Esophagus squamous epithelium (tissue), 5 donors: ENCODE results near the gene PNP. TPM values are rescaled to one million over a fixed set of nuclear protein-coding genes. Genes with fewer than 3 reads are reported as not detected.

Experiments
- DNase-seq: peaks from one replicate; lab custom pipeline; 2025; lab: John Stamatoyannopoulos, UW
- H3K27ac ChIP-seq, 4 donors: fragments of 200-600 bp; sonication (generic); one replicate each; pipeline ENCODE4 v1.5.1; 2016 to 2019; ENCODE audit warnings: mild to moderate bottlenecking in 1 of 4
- H3K27me3 ChIP-seq, 4 donors: fragments of 200-600 bp; sonication (generic); 1 replicate in 3 of 4; 2 replicates in 1 of 4; pipeline versions ENCODE4 v1.5.1 to v1.6.0; 2017 to 2021; ENCODE audit warnings: antibody characterized with exemption in 1 of 4
- H3K36me3 ChIP-seq, 3 donors: fragments of 200-600 bp; sonication (generic); one replicate each; pipeline ENCODE4 v1.5.1; 2016 to 2019
- H3K4me1 ChIP-seq, 3 donors: fragments of 200-600 bp; sonication (generic); one replicate each; pipeline ENCODE4 v1.5.1; 2017 to 2019
- H3K4me3 ChIP-seq, 4 donors: fragments of 200-600 bp; sonication (generic); 1 replicate in 3 of 4; 2 replicates in 1 of 4; pipeline ENCODE4 v1.5.1; 2016 to 2019; ENCODE audit warnings: mild to moderate bottlenecking in 2 of 4, moderate library complexity in 1 of 4
- H3K9me3 ChIP-seq, 3 donors: fragments of 200-600 bp; sonication (generic); one replicate each; pipeline ENCODE4 v1.5.1; 2016 to 2019
- CTCF ChIP-seq, 6 experiments: fragments of 450-650 bp in 4 of 6; fragments of 200-600 bp in 2 of 6; sonication (generic) in 2 of 6; IDR thresholded peaks; one replicate each; pipeline ENCODE4 v1.5.1; 2016 to 2019; ENCODE audit warnings: antibody characterized with exemption in 6 of 6, mild to moderate bottlenecking in 4 of 6, moderate library complexity in 4 of 6
- POLR2A ChIP-seq, 4 donors: fragments of 450-650 bp; IDR thresholded peaks; one replicate each; pipeline ENCODE4 v1.6.1; 2017; ENCODE audit warnings: antibody characterized with exemption in 4 of 4, mild to moderate bottlenecking in 4 of 4, moderate library complexity in 3 of 4
- WGBS, 2 donors: methylation state at CpG; one replicate each; pipeline ENCODE4 v1.1.5; 2018; 5-methylcytosine and 5-hydroxymethylcytosine counted together
- intact Hi-C: fragments of 100-400 bp; cut with DNase I; formaldehyde crosslinking; loops from one replicate; pipeline ENCODE4 v1.15.0; 2022
- total RNA-seq, 4 donors: library from RNA; depleted of rRNA; stranded (reverse); fragments of >200 nt; gene quantifications; one replicate each; pipeline ENCODE4 v1.1.0, GENCODE V29; 2016
- donor health status: DM: yes; HTN: yes; CAD: no.

Gene PNP
- total RNA-seq, 4 donors from 2014 or later = 84.4 to 155 (median 104) TPM

DNA sequence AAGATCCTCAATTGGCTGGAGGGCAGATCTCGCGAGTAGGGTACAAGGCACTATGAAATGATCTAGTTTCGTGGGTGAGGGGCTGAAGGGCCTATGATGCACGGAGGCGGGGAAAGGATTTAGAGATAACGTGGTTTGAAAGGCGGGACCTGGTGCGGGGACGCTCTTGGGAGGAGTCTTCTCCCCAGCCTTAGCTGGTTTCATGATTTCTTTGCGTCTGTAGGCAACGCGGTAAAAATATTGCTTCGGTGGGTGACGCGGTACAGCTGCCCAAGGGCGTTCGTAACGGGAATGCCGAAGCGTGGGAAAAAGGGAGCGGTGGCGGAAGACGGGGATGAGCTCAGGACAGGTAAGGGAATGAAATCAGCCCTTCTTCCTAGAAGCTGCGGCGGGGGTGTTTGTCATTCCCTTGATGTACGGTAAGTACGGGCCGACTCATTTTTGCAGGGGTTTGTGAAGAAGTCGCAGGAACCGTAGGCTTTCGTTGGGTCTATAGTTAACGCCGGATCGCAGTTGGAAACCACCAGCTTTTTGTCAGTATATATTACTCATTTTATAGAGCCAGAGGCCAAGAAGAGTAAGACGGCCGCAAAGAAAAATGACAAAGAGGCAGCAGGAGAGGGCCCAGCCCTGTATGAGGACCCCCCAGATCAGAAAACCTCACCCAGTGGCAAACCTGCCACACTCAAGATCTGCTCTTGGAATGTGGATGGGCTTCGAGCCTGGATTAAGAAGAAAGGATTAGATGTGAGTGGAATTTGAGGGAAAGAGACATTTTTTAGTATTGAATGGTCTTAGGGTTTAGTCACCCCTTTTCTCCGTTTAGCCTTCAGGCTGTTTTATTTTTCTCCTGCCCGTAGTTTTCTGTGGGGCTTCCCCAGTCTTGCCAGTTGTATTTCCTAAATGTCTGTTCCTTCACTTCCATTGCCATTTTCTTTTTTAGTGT, 13.6 kb upstream of the PNP start:
- H3K36me3 ChIP-seq = peaks cover 25 to 61% (median 46%) of the 10 kb centered on the region in 3 donors
- intact Hi-C loops = loop anchor here (5.0 kb wide), 1 partner anchor 108 kb away; no protein-coding TSS in a partner anchor

GRCh38 chr14:20456971-20457370, 12.2 kb upstream of the PNP start:
- peaks cover 22 to 47% (median 33%) of the 10 kb centered on the region in 3 donors for H3K36me3 ChIP-seq
- no peak for TF ChIP-seq CTCF (IDR thresholded peaks at IDR 0.05)
- TF ChIP-seq POLR2A (IDR thresholded peaks at IDR 0.05) = no peak
- peak overlapping the region in 3 of 4 donors; percentile 12 to 97 (median 96) for H3K27ac ChIP-seq
- DNase-seq = no peak
- peaks cover 27 to 72% (median 33%) of the 10 kb centered on the region in 3 donors for H3K4me1 ChIP-seq
- 60 to 69% methylated on average over 9 to 13 of the region's 13 CpGs for WGBS, 2 donors
- H3K9me3 ChIP-seq = no peaks in the 10 kb centered on the region
- no peaks in the 10 kb centered on the region for H3K27me3 ChIP-seq
- intact Hi-C loops = loop anchor here (5.0 kb wide), 1 partner anchor 110 kb away; no protein-coding TSS in a partner anchor
- H3K4me3 ChIP-seq = no peak overlapping the region

More for the DNA sequence above, 13.6 kb upstream of the PNP start:
- TF ChIP-seq POLR2A (IDR thresholded peaks at IDR 0.05) (peak in 1 of 4 donors; percentile 1), CTCF (IDR thresholded peaks at IDR 0.05) (no peak)
- peak overlapping the region; percentile 55 to 95 (median 84) for H3K4me3 ChIP-seq
- H3K9me3 ChIP-seq = no peaks in the 10 kb centered on the region
- 0% methylated on average over 34 to 39 of the region's 39 CpGs for WGBS, 2 donors
- peak overlapping the region; percentile 85 to 98 (median 96) for H3K27ac ChIP-seq
- H3K27me3 ChIP-seq = no peaks in the 10 kb centered on the region
- H3K4me1 ChIP-seq = peaks cover 26 to 67% (median 32%) of the 10 kb centered on the region in 3 donors
- no peak for DNase-seq

- Histone ChIP-seq H3K36me3 (peaks cover 19 to 37% (median 29%) of the 10 kb centered on the region in 3 donors), H3K4me1 (peaks cover 25 to 72% (median 33%) of the 10 kb centered on the region in 3 donors), H3K27me3 (no peaks in the 10 kb centered on the region), H3K4me3 (no peak overlapping the region), H3K27ac (peak overlapping the region in 1 of 4 donors; percentile 1), H3K9me3 (no peaks in the 10 kb centered on the region)
- intact Hi-C loops = loop anchor here (5.0 kb wide), 1 partner anchor 111 kb away; no protein-coding TSS in a partner anchor
- TF ChIP-seq POLR2A (IDR thresholded peaks at IDR 0.05) (no peak), CTCF (IDR thresholded peaks at IDR 0.05) (no peak)
- 67 to 71% methylated on average over 5 of the region's 8 CpGs for WGBS, 2 donors
- DNase-seq = no peak
Measured at GRCh38 chr14:20458031-20458789, 11.0 kb upstream of the PNP start.

DNA sequence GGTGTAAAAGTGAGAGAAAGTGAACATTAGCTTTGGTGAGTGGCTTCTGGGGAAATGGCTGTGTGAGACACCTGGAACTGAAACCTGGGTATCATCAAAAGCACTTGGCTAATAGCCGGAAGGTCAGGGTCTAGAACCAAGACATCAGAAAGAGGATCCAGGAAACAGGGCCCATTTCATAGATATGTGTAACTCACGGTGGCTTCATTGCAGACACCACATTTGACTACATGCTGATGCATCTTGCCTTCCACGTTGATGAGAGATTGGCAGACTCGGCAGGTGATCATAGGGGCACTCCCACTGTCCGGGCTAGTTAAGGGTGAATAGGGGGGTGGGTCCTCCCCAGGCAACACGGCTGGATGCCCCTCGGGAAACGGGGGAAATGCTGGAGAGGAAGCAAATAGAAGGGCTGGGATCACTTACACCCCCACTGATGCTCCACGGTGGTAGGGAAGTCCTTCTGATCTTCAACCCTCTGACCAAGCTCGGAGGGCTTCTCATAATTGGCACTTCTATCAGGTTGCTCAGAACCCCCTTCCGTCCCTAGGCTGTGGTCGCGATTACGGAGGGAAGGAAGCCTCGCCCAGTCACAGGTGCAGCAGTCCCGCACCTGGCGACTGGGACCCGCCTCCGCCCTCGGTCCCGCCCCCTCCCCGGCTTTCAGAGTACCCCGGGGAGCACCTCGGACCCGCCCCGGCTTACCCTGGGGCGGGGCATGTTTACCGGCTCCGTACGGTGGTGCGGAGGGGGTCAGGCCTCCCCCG, 8.6 kb upstream of the PNP start:
- H3K9me3 ChIP-seq = no peaks in the 10 kb centered on the region
- 7 to 16% methylated on average over 7 to 8 of the region's 32 CpGs for WGBS, 2 donors
- peaks cover 17 to 59% (median 24%) of the 10 kb centered on the region in 3 donors for H3K4me1 ChIP-seq
- H3K36me3 ChIP-seq = peaks cover 19 to 37% (median 29%) of the 10 kb centered on the region in 3 donors
- intact Hi-C loops = no loop called here
- TF ChIP-seq POLR2A (IDR thresholded peaks at IDR 0.05) (no peak), CTCF (IDR thresholded peaks at IDR 0.05) (no peak)
- H3K4me3 ChIP-seq = peak overlapping the region; percentile 72 to 100 (median 99)
- H3K27ac ChIP-seq = peak overlapping the region; percentile 97 to 100 (median 100)
- no peaks in the 10 kb centered on the region for H3K27me3 ChIP-seq
- no peak for DNase-seq
